ENCODE measurements around the gene GUK1.

Gene GUK1

GRCh38 chr1:228150461-228151179, 10.5 kb downstream of the GUK1 start:
- Histone ChIP-seq H3K9ac (ENCODE audit: low read depth, low read length) (no peak overlapping the region), H3K4me3 (ENCODE audit: low read depth in 1 of 2, low read length in 2 of 2) (no peak overlapping the region), H3K27me3 (ENCODE audit: insufficient read depth, low read length, poor library complexity) (no peaks in the 10 kb centered on the region), H3K79me2 (ENCODE audit: insufficient read depth, low read length) (peaks cover 18% of the 10 kb centered on the region), H3K9me3 (ENCODE audit: insufficient read depth, low read length, severe bottlenecking) (no peaks in the 10 kb centered on the region), H3K27ac (ENCODE audit: low read length) (no peak overlapping the region), H4K20me1 (ENCODE audit: insufficient read depth, low read length) (peaks cover 64% of the 10 kb centered on the region), H3K4me1 (ENCODE audit: insufficient read depth, low read length) (no peaks in the 10 kb centered on the region), H3K4me2 (ENCODE audit: insufficient read depth, low read length) (no peak overlapping the region), H2AFZ (ENCODE audit: low read depth, low read length) (no peak overlapping the region), H3K36me3 (ENCODE audit: insufficient read depth, low read length) (peaks cover 43% of the 10 kb centered on the region)
- peak; percentile 17; the same call in 1 of the 3 replicates for ATAC-seq (ENCODE audit: insufficient read depth, low read depth)
- no peak for DNase-seq
- no peak for TF ChIP-seq EZH2 (IDR thresholded peaks at IDR 0.05; ENCODE audit: borderline replicate concordance, low read depth, low read length, severe bottlenecking)
- TF ChIP-seq CTCF (IDR thresholded peaks at IDR 0.05; ENCODE audit: borderline replicate concordance, extremely low read depth, low read length, poor library complexity, severe bottlenecking) = no peak

- Histone ChIP-seq H3K27ac (ENCODE audit: low read length) (no peak overlapping the region), H3K9ac (ENCODE audit: low read depth, low read length) (no peak overlapping the region)
These were observed 11.3 kb downstream of the GUK1 start for GRCh38 chr1:228151180-228151925.

GRCh38 chr1:228152097-228152917, 12.2 kb downstream of the GUK1 start:
- H3K79me2 ChIP-seq (ENCODE audit: insufficient read depth, low read length) = peaks cover 1% of the 10 kb centered on the region; the same call in 1 of the 2 replicates
- H3K4me1 ChIP-seq (ENCODE audit: insufficient read depth, low read length) = no peaks in the 10 kb centered on the region
- H3K4me2 ChIP-seq (ENCODE audit: insufficient read depth, low read length) = no peak overlapping the region
- H3K9me3 ChIP-seq (ENCODE audit: insufficient read depth, low read length, severe bottlenecking) = no peaks in the 10 kb centered on the region
- peaks cover 27% of the 10 kb centered on the region for H3K36me3 ChIP-seq (ENCODE audit: insufficient read depth, low read length)
- H3K4me3 ChIP-seq (ENCODE audit: low read depth in 1 of 2, low read length in 2 of 2) = no peak overlapping the region
- no peaks in the 10 kb centered on the region for H3K27me3 ChIP-seq (ENCODE audit: insufficient read depth, low read length, poor library complexity)
- no peak overlapping the region for H3K27ac ChIP-seq (ENCODE audit: low read length)
- ATAC-seq (ENCODE audit: insufficient read depth, low read depth) (no peak), DNase-seq (no peak)
- no peak overlapping the region for H2AFZ ChIP-seq (ENCODE audit: low read depth, low read length)
- 0 out of 2 replicates have a peak overlapping the region, but pooled peaks have one; percentile 2 for H3K9ac ChIP-seq (ENCODE audit: low read depth, low read length)
- TF ChIP-seq CTCF (IDR thresholded peaks at IDR 0.05; ENCODE audit: borderline replicate concordance, extremely low read depth, low read length, poor library complexity, severe bottlenecking) (no peak), EZH2 (IDR thresholded peaks at IDR 0.05; ENCODE audit: borderline replicate concordance, low read depth, low read length, severe bottlenecking) (no peak)
- peaks cover 54% of the 10 kb centered on the region for H4K20me1 ChIP-seq (ENCODE audit: insufficient read depth, low read length)

More at GRCh38 chr1:228151180-228151925, 11.3 kb downstream of the GUK1 start:
- ATAC-seq (ENCODE audit: insufficient read depth, low read depth) (peak; percentile 25; the same call in 1 of the 3 replicates), DNase-seq (no peak)
- Histone ChIP-seq H3K4me3 (ENCODE audit: low read depth in 1 of 2, low read length in 2 of 2) (no peak overlapping the region), H3K27me3 (ENCODE audit: insufficient read depth, low read length, poor library complexity) (no peaks in the 10 kb centered on the region), H3K79me2 (ENCODE audit: insufficient read depth, low read length) (peaks cover 11% of the 10 kb centered on the region), H4K20me1 (ENCODE audit: insufficient read depth, low read length) (peaks cover 59% of the 10 kb centered on the region), H3K4me1 (ENCODE audit: insufficient read depth, low read length) (no peaks in the 10 kb centered on the region), H3K9me3 (ENCODE audit: insufficient read depth, low read length, severe bottlenecking) (no peaks in the 10 kb centered on the region), H3K4me2 (ENCODE audit: insufficient read depth, low read length) (no peak overlapping the region), H3K36me3 (ENCODE audit: insufficient read depth, low read length) (peaks cover 36% of the 10 kb centered on the region), H2AFZ (ENCODE audit: low read depth, low read length) (no peak overlapping the region)
- TF ChIP-seq CTCF (IDR thresholded peaks at IDR 0.05; ENCODE audit: borderline replicate concordance, extremely low read depth, low read length, poor library complexity, severe bottlenecking) = no peak
- TF ChIP-seq EZH2 (IDR thresholded peaks at IDR 0.05; ENCODE audit: borderline replicate concordance, low read depth, low read length, severe bottlenecking) = no peak
